GM12878 (cell line): ENCODE results near the gene ABCB8.

Experiments
- CTCF ChIP-seq, 3 experiments: IDR thresholded peaks in 2 of 3; conservative IDR thresholded peaks in 1 of 3; 2 replicates each; pipeline ENCODE4 v1.5.1; 2011; ENCODE audit warnings: low read depth in 3 of 3, low read length in 3 of 3, mild to moderate bottlenecking in 3 of 3, control low read depth in 2 of 3, moderate library complexity in 2 of 3, inconsistent platforms in 1 of 3, mixed read lengths in 1 of 3; ENCODE audit not compliant: control insufficient read depth in 2 of 3, insufficient read depth in 1 of 3; ENCODE audit errors: extremely low read depth in 1 of 3
- EZH2 ChIP-seq: IDR thresholded peaks from 2 replicates; pipeline ENCODE4 v1.6.1; 2012; ENCODE audit warnings: low read depth, mild to moderate bottlenecking, control low read depth, inconsistent platforms, low read length, borderline replicate concordance; ENCODE audit not compliant: control insufficient read depth
- FOXM1 ChIP-seq: IDR thresholded peaks from 2 replicates; pipeline ENCODE4 v1.6.1; 2012; ENCODE audit warnings: low read depth, mild to moderate bottlenecking, inconsistent platforms, low read length, moderate library complexity
- GABPA ChIP-seq: IDR thresholded peaks from 2 replicates; pipeline ENCODE4 v1.6.1; 2014; ENCODE audit warnings: antibody characterized with exemption, low read depth, mild to moderate bottlenecking, inconsistent platforms
- HDAC2 ChIP-seq: fragments of 200-600 bp; sonication (generic); IDR thresholded peaks from 2 replicates; pipeline ENCODE4 v1.6.1; 2017
- HDAC6 ChIP-seq: fragments of 200-600 bp; sonication (generic); IDR thresholded peaks from one replicate; pipeline ENCODE4 v1.8.0; 2017; ENCODE audit warnings: antibody characterized with exemption; ENCODE audit not compliant: unreplicated experiment
- JUNB ChIP-seq: IDR thresholded peaks from 2 replicates; pipeline ENCODE4 v1.6.1; 2016; ENCODE audit warnings: antibody characterized with exemption, mild to moderate bottlenecking
- NR2C2 ChIP-seq: IDR thresholded peaks from 2 replicates; pipeline ENCODE4 v1.6.1; 2011; ENCODE audit warnings: borderline replicate concordance, low read depth; ENCODE audit not compliant: control insufficient read depth, insufficient read length
- POLR2A ChIP-seq: IDR thresholded peaks from 2 replicates; pipeline ENCODE4 v1.6.1; 2011; ENCODE audit warnings: low read depth, mild to moderate bottlenecking, low read length
- TAF1 ChIP-seq: IDR thresholded peaks from 2 replicates; pipeline ENCODE4 v1.6.1; 2011; ENCODE audit warnings: mild to moderate bottlenecking, low read depth, low read length, borderline replicate concordance
- WRNIP1 ChIP-seq: IDR thresholded peaks from 2 replicates; pipeline ENCODE4 v1.6.1; 2011; ENCODE audit warnings: low read depth, low read length, improper control_type of control experiment, borderline replicate concordance
- ZNF274 ChIP-seq: IDR thresholded peaks from one replicate; pipeline ENCODE4 v1.8.0; 2011; ENCODE audit not compliant: insufficient read length, insufficient read depth

GRCh38 chr7:150997817-150998216 lies 30.4 kb upstream of the ABCB8 start:
- TF ChIP-seq EZH2, result no peak
- no peak for TF ChIP-seq JUNB
- no peak for TF ChIP-seq CTCF (IDR thresholded peaks at IDR 0.05 in 2 of 3, conservative IDR thresholded peaks at IDR 0.05 in 1 of 3; ENCODE audit: control insufficient read depth in 2 of 3, extremely low read depth in 1 of 3, insufficient read depth in 1 of 3, low read depth in 3 of 3, low read length in 3 of 3)
- no peak for TF ChIP-seq ZNF274
- no peak for TF ChIP-seq POLR2A
- no peak for TF ChIP-seq NR2C2
- TF ChIP-seq HDAC2, result no peak
- TF ChIP-seq WRNIP1, result no peak
- TF ChIP-seq TAF1, result no peak
- TF ChIP-seq GABPA, result no peak
- no peak for TF ChIP-seq HDAC6
- TF ChIP-seq FOXM1, result no peak
